Brain microvascular endothelial cell (primary cell): ENCODE results near the gene ARHGAP15.

Experiments used
- DNase-seq: peaks from one replicate; pipeline ENCODE4 v3.0.0-alpha.2; 2020
- H3K27ac ChIP-seq: fragments of 250-450 bp; sonication (Bioruptor Pico); 2 replicates; pipeline ENCODE4 v1.5.1; 2020; ENCODE audit warnings: mild to moderate bottlenecking, moderate library complexity
- H3K27me3 ChIP-seq: fragments of 250-450 bp; sonication (Bioruptor Pico); replicated peaks from 2 replicates; pipeline ENCODE4 v1.5.1; 2020; ENCODE audit warnings: mild to moderate bottlenecking
- H3K36me3 ChIP-seq: fragments of 250-450 bp; sonication (Bioruptor Pico); replicated peaks from 2 replicates; pipeline ENCODE4 v1.5.1; 2020; ENCODE audit warnings: mild to moderate bottlenecking
- H3K4me3 ChIP-seq: 2 replicates; pipeline ENCODE4 v1.5.1; 2011; ENCODE audit warnings: low read depth, mild to moderate bottlenecking, control low read depth, low read length, moderate library complexity
- in situ Hi-C: cut with HindIII; loops from 2 replicates; pipeline ENCODE4 v1.10.0; 2017; ENCODE audit warnings: low sequenced_read_pairs, low pct_ligation_motif_present
- TF ChIP-seq, protein P1 (sequence below): IDR thresholded peaks from 2 replicates; pipeline ENCODE4 v1.5.1; 2011; ENCODE audit warnings: low read depth, mild to moderate bottlenecking, moderate library complexity, low read length, control low read depth, inconsistent platforms; ENCODE audit errors: missing control alignments

ARHGAP15 gene

GRCh38 chr2:143702931-143703330 lies 573.7 kb downstream of the ARHGAP15 start:
- Histone ChIP-seq H3K36me3 (no peaks in the 10 kb centered on the region), H3K27me3 (no peaks in the 10 kb centered on the region), H3K27ac (no peak overlapping the region), H3K4me3 (no peak overlapping the region)
- DNase-seq = no peak
- in situ Hi-C loops = no loop called here
- TF ChIP-seq, protein P1, sequence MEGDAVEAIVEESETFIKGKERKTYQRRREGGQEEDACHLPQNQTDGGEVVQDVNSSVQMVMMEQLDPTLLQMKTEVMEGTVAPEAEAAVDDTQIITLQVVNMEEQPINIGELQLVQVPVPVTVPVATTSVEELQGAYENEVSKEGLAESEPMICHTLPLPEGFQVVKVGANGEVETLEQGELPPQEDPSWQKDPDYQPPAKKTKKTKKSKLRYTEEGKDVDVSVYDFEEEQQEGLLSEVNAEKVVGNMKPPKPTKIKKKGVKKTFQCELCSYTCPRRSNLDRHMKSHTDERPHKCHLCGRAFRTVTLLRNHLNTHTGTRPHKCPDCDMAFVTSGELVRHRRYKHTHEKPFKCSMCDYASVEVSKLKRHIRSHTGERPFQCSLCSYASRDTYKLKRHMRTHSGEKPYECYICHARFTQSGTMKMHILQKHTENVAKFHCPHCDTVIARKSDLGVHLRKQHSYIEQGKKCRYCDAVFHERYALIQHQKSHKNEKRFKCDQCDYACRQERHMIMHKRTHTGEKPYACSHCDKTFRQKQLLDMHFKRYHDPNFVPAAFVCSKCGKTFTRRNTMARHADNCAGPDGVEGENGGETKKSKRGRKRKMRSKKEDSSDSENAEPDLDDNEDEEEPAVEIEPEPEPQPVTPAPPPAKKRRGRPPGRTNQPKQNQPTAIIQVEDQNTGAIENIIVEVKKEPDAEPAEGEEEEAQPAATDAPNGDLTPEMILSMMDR = no peak

GRCh38 chr2:143704451-143705106 lies 575.4 kb downstream of the ARHGAP15 start:
- Histone ChIP-seq H3K4me3 (no peak overlapping the region), H3K27me3 (no peaks in the 10 kb centered on the region), H3K36me3 (no peaks in the 10 kb centered on the region), H3K27ac (no peak overlapping the region)
- DNase-seq = no peak
- TF ChIP-seq, protein P1 = no peak
- in situ Hi-C loops = no loop called here

DNA sequence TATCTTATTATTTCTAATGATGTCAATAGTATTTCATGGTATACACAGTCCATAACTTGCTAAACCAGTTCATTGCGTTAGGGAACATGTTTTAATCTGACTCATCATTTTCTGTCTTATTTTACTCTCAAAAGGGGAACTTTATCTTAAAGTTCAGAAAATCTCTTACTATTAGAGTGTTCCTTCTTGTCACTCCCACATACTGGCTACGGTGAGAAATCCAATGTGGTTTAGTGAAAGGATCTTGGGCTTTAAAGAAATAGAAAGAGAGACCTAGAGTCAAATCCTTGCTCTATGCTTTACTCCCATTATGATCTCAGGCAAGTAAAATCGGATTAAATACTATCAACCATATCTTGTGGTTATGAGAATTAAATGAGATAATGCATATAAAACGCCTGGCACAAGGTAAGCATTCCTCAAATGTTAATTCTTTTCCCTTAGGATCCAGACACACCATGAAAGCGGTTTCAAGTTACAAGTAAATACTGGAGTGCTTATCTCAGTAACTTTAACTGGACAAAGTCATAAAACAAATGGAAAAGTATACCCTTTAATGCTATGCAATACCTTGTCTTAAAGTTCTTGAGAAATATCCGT lies 576.0 kb downstream of the ARHGAP15 start:
- no peaks in the 10 kb centered on the region for H3K36me3 ChIP-seq
- no peak for DNase-seq

DNA sequence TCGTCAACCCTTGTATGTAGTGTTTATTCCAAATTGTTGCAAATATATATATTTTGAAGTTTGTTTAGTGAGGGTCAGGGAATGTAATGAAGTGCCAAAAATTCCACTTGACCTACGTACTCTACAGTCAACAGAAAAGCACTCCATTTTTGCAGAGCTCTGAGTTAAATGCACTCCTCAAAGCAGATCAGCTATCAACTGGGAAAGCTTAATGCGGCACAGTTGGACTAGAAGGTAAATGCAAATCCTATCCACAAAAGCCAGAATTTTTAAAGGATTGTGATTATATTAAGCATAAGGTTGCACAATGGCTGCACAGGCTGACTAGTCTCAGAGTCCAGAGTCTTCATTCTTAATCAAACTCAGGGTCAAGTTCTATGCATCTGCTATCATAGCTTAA lies 577.1 kb downstream of the ARHGAP15 start:
- no peak overlapping the region for H3K4me3 ChIP-seq
- no peak overlapping the region for H3K27ac ChIP-seq
- TF ChIP-seq, protein P1 = no peak
- in situ Hi-C loops = no loop called here
- DNase-seq = no peak
- H3K36me3 ChIP-seq = no peaks in the 10 kb centered on the region
- H3K27me3 ChIP-seq = no peaks in the 10 kb centered on the region

More for the DNA sequence above, 576.0 kb downstream of the ARHGAP15 start:
- Histone ChIP-seq H3K27ac (no peak overlapping the region), H3K27me3 (no peaks in the 10 kb centered on the region), H3K4me3 (no peak overlapping the region)
- in situ Hi-C loops = no loop called here
- TF ChIP-seq, protein P1 = no peak

DNA sequence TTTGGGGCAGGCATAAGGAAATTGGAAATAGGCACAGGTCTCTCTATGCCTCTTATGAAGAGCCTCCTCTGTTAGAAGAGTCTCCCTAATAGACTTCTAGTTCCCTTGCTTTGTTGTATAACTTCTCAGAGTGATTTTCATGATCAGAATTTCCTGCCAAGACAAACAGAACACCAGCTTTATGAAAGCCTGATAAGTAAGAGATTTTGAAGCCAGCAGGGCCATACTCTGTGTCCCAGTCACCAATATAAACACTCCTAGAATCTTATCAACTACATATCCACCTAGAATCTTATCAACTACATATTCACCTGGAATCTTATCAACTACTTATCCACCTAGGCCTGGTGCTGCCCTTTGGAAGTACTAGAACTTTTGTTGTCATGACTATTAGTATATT lies 579.5 kb downstream of the ARHGAP15 start:
- in situ Hi-C loops = no loop called here
- no peaks in the 10 kb centered on the region for H3K27me3 ChIP-seq
- no peak for DNase-seq
- H3K36me3 ChIP-seq = no peaks in the 10 kb centered on the region
- no peak overlapping the region for H3K4me3 ChIP-seq
- no peak overlapping the region for H3K27ac ChIP-seq
- TF ChIP-seq, protein P1 = no peak
